HG02884 (cell line): ENCODE results near the gene PCDHGA10.
"Not testable (repeated sequence)": the region's sequence is repeated elsewhere in the genome, so short reads cannot be mapped to it uniquely, and the experiment has no call there.

Experiments used
- ATAC-seq: cut with Tn5 transposase; IDR thresholded peaks from one replicate; pipeline ENCODE4 v1.9.1; 2021; ENCODE audit warnings: mild to moderate bottlenecking, moderate library complexity; ENCODE audit not compliant: unreplicated experiment

Gene PCDHGA10

DNA sequence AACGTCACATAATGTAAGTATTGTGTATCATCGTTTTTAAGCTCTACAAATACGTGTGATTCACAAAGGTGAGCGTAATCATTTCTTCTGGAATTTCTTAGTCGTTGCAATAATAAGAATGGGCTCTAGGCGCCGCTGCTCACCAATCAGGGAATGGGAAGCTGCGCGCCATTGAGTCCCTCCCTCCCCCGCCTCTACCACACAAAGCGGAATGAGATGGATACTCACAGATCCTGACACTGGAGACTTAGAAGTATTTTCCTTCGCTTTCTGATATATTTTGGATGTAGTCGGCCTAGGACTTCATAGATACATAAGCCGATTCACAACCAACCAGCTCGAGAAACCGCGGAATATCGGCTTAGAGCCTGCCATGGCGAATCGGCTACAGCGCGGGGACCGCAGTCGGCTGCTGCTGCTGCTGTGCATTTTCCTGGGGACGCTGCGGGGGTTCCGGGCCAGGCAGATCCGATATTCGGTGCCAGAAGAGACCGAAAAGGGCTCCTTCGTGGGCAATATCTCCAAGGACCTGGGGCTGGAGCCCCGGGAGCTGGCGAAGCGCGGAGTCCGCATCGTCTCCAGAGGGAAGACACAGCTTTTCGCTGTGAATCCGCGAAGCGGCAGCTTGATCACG lies 8.2 kb downstream of the PCDHGA10 start, which contains the start of gene PCDHGA11:
PCDHGA11 (plus strand) TSS at position 197 of the 634 bp plus-strand sequence; CDS start at position 374, 177 bp downstream.
- ATAC-seq, result no peak

- no peak for ATAC-seq
These were observed 8.7 kb downstream of the PCDHGA10 start for GRCh38 chr5:141421489-141421855.

DNA sequence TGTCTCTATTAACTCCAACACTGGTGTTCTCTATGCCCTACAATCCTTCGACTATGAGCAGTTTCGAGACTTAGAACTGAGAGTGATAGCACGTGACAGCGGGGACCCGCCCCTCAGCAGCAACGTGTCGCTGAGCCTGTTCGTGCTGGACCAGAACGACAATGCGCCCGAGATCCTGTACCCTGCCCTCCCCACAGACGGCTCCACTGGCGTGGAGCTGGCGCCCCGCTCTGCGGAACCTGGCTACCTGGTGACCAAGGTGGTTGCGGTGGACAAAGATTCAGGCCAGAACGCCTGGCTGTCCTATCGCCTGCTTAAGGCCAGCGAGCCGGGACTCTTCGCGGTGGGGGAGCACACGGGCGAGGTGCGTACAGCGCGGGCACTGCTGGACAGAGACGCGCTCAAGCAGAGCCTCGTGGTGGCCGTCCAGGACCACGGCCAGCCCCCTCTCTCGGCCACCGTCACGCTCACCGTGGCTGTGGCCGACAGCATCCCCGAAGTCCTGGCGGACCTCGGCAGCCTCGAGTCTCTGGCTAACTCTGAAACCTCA lies 10.0 kb downstream of the PCDHGA10 start:
- ATAC-seq, result no peak

- no peak for ATAC-seq
These were observed 15.1 kb downstream of the PCDHGA10 start for GRCh38 chr5:141427783-141428426.

DNA sequence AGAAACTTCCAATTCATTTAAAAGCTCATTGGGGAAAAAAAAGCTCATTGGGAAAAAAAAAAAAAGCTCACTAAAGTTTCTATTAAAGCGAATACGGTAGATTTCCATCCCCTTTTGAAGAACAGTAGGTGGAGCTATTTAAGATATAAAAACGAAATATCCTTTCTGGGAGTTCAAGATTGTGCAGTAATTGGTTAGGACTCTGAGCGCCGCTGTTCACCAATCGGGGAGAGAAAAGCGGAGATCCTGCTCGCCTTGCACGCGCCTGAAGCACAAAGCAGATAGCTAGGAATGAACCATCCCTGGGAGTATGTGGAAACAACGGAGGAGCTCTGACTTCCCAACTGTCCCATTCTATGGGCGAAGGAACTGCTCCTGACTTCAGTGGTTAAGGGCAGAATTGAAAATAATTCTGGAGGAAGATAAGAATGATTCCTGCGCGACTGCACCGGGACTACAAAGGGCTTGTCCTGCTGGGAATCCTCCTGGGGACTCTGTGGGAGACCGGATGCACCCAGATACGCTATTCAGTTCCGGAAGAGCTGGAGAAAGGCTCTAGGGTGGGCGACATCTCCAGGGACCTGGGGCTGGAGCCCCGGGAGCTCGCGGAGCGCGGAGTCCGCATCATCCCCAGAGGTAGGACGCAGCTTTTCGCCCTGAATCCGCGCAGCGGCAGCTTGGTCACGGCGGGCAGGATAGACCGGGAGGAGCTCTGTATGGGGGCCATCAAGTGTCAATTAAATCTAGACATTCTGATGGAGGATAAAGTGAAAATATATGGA lies 17.7 kb downstream of the PCDHGA10 start, which contains the start of gene PCDHGA12:
PCDHGA12 (plus strand) TSS at position 176 of the 782 bp plus-strand sequence; CDS start at position 429, 253 bp downstream.
- peak; percentile 93 for ATAC-seq

- ATAC-seq, result peak; percentile 42
These were observed 18.5 kb downstream of the PCDHGA10 start for GRCh38 chr5:141431286-141431685.

GRCh38 chr5:141432308-141432707 lies 19.5 kb downstream of the PCDHGA10 start:
- not testable (repeated sequence) for ATAC-seq

GRCh38 chr5:141432726-141433125 lies 19.9 kb downstream of the PCDHGA10 start:
- ATAC-seq, result not testable (repeated sequence)

GRCh38 chr5:141434006-141434405 lies 21.2 kb downstream of the PCDHGA10 start:
- ATAC-seq, result no peak

DNA sequence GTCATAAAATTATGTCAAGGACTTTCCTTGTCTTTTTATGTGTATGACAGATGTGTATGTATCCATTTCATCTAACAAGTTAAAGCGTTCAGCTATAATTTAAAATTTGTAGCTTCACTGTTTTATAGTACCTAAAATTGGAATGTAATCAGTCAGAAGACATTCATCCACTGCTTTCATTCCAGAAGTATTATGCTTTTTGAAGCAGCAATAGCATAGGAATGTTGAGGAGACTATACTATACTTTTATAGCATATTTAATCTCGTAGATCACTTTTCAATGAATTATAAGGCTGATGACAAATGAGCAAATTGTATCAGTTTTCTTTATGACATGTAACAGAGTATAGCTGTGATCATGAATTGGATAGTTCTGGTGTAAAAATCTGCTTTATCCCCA lies 24.4 kb downstream of the PCDHGA10 start:
- no peak for ATAC-seq

DNA sequence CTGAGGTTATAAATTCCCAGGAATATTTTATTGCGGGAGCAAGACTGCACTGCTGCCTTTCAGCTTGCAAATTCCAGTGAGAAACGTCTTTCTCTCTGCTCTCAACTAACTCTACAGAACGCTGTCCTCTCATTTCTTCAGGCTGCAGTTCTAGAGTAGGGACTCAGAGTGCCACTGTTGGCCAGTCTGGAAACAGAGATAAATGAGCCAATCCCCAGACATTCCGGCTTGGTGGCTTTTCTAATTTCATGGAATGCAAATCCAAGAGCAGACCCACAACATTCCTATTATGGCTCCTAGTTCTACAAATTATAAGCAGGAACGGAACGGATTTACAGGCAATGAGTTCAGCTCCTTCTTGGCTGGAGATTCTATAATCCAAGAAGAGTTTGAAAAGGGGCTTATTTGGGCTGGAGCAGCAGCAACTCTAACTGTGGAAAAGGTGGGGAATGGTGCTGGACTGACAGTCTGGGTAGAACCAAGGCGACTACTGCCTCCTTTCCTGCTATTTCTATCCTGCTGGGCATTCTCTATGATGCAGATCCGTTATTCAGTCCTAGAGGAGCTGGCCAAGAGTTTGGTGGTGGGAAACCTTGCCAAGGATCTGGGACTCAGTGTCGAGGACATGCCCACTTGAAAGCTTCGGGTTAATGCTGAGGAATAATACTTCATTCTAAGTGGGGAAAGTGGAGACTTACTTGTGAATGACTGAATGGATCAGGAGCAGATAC lies 26.8 kb downstream of the PCDHGA10 start:
- ATAC-seq, result no peak

GRCh38 chr5:141440341-141440740 lies 27.6 kb downstream of the PCDHGA10 start:
- ATAC-seq, result no peak

DNA sequence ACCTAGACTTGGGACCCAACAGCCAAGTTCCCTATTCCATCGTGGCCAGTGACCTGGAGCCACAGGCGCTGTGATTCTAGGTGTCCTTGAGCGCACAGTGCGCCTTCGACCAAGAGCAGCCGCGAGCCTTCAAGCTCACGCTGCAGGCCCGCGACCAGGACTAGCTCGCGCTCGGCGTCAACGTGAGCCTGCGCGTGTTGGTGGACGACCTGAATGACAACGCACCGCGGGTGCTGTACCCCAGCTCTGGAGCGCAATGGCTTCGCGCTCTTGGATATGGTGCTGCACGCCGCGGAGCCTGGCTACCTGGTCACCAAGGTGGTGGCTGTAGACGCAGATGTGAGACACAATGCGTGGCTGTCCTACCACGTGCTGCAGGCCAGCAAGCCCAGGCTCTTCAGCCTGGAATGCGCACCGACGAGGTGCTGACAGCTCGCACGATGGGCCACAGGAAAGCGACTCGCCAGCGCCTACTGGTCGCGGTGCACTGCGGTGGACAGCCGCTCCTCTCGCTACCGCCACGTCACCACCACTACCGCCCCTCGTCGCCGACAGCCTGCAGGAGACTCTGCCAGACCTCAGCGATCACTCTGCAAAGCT lies 28.9 kb downstream of the PCDHGA10 start:
- ATAC-seq, result no peak

DNA sequence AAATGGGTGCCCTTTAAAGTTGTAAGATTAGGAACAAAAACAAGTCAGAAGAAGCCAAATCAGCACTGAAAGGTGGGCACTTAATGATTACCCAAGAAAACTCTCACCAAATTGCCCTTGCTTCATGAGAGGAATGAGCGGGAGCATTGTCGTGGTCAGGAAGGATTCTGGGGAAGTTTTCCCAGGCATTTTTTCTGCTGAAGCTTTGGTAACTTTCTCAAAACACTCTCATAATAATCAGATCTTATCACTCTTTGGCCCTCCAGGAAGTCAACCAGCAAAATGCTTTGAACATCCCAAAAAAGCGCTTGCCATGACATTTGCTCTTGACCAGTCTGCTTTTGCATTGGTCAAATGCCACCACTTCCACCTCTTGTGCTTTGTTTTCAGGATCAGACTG lies 52.6 kb downstream of the PCDHGA10 start:
- no peak for ATAC-seq
